A549 (cell line): ENCODE results near the gene GAL3ST3. TPM values are rescaled to one million over a fixed set of nuclear protein-coding genes. Genes with fewer than 3 reads are reported as not detected.
"Not testable (repeated sequence)": the region's sequence is repeated elsewhere in the genome, so short reads cannot be mapped to it uniquely, and the experiment has no call there.

Source experiments
- ATAC-seq, 2 experiments: fragments of 200-7000 bp in 1 of 2; fragments of >200 bp in 1 of 2; cut with Nextera tagmentation in 1 of 2; cut with Tn5 transposase in 1 of 2; 3 replicates each; pipeline versions ENCODE4 v1.8.0 to v1.9.1; 2018 to 2020; ENCODE audit warnings: mild to moderate bottlenecking in 1 of 2, moderate library complexity in 1 of 2
- CTCF ChIA-PET: fragments of 300-600 bp; sonication (Branson Sonifier 250); formaldehyde crosslinking; extraction: SDS; loops from one replicate; lab custom pipeline; 2021; ENCODE audit warnings: antibody characterized with exemption, inconsistent platforms; lab: Yijun Ruan, JAX
- POLR2A ChIA-PET: fragments of 350-600 bp; formaldehyde crosslinking; extraction: SDS; loops from one replicate; lab custom pipeline; 2021; ENCODE audit warnings: antibody characterized with exemption, inconsistent platforms; lab: Yijun Ruan, JAX
- DNase-seq, 2 experiments: peaks; one replicate each; pipeline versions ENCODE4 v3.0.0 to v3.0.0-alpha.2; 2011 to 2016; ENCODE audit warnings: low read depth in 1 of 2, low spot score in 1 of 2
- FAIRE-seq: peaks from 2 replicates; lab custom pipeline; 2011; peaks lifted over from hg19 to GRCh38; lab: Jason Lieb, UNC
- H3K27ac ChIP-seq, 2 experiments: fragments of >200 bp; sonication (Bioruptor Twin); formaldehyde crosslinking; 3 replicates each; pipeline ENCODE4 v1.5.1; 2016 to 2017
- H3K4me1 ChIP-seq: fragments of >200 bp; sonication (Bioruptor Twin); formaldehyde crosslinking; 3 replicates; pipeline ENCODE4 v1.6.1; 2016
- H3K4me2 ChIP-seq: fragments of >200 bp; sonication (Bioruptor Twin); formaldehyde crosslinking; 3 replicates; pipeline ENCODE4 v1.6.1; 2016
- H3K4me3 ChIP-seq: fragments of >200 bp; sonication (Bioruptor Twin); formaldehyde crosslinking; 3 replicates; pipeline ENCODE4 v1.5.1; 2016
- H3K9me3 ChIP-seq: fragments of >200 bp; sonication (Bioruptor Twin); formaldehyde crosslinking; 3 replicates; pipeline ENCODE4 v1.6.1; 2016
- CBX8 ChIP-seq: fragments of 200-600 bp; sonication (generic); IDR thresholded peaks from 2 replicates; pipeline ENCODE4 v1.6.1; 2016
- CHD2 ChIP-seq: fragments of 150-350 bp; IDR thresholded peaks from 2 replicates; pipeline ENCODE4 v1.6.1; 2014; ENCODE audit warnings: low read length; ENCODE audit not compliant: partially characterized antibody
- CTCF ChIP-seq: fragments of >200 bp; sonication (Bioruptor Twin); formaldehyde crosslinking; IDR thresholded peaks from 3 replicates; pipeline ENCODE4 v1.5.1; 2016
- E2F6 ChIP-seq: IDR thresholded peaks from 2 replicates; pipeline ENCODE4 v1.6.1; 2012; ENCODE audit warnings: low read depth, borderline replicate concordance
- ELK1 ChIP-seq: fragments of 150-350 bp; IDR thresholded peaks from 2 replicates; pipeline ENCODE4 v1.6.1; 2014; ENCODE audit warnings: low read depth, mild to moderate bottlenecking, low read length
- FOSB ChIP-seq: fragments of 250-450 bp; sonication (Bioruptor Pico); IDR thresholded peaks from 2 replicates; pipeline ENCODE4 v1.5.0; 2020; ENCODE audit warnings: mild to moderate bottlenecking, moderate library complexity
- HOXB13 ChIP-seq: fragments of 250-450 bp; sonication (Bioruptor Pico); IDR thresholded peaks from 2 replicates; pipeline ENCODE4 v1.5.0; 2020; ENCODE audit warnings: low read depth, mild to moderate bottlenecking, moderate library complexity
- JUN ChIP-seq, 2 experiments: fragments of >200 bp; sonication (Bioruptor Twin); formaldehyde crosslinking; IDR thresholded peaks; 2 replicates in 1 of 2; 3 replicates in 1 of 2; pipeline ENCODE4 v1.6.1; 2016 to 2017
- KDM1A ChIP-seq: fragments of 200-600 bp; sonication (generic); IDR thresholded peaks from 2 replicates; pipeline ENCODE4 v1.6.1; 2016; ENCODE audit warnings: low read depth, mild to moderate bottlenecking
- MAX ChIP-seq: IDR thresholded peaks from 2 replicates; pipeline ENCODE4 v1.6.1; 2012
- MAZ ChIP-seq: fragments of 150-350 bp; IDR thresholded peaks from 2 replicates; pipeline ENCODE4 v1.6.1; 2014; ENCODE audit warnings: antibody characterized with exemption, low read depth, low read length, borderline replicate concordance
- MYC ChIP-seq: IDR thresholded peaks from 2 replicates; pipeline ENCODE4 v1.6.1; 2012; ENCODE audit warnings: mild to moderate bottlenecking, inconsistent platforms, low read length, improper control_type of control experiment, borderline replicate concordance
- NFE2L2 ChIP-seq: fragments of 150-350 bp; conservative IDR thresholded peaks from 2 replicates; pipeline ENCODE4 v1.6.1; 2014; ENCODE audit warnings: low read length
- NR3C1 ChIP-seq: fragments of >200 bp; sonication (Bioruptor Twin); formaldehyde crosslinking; IDR thresholded peaks from 3 replicates; pipeline ENCODE4 v1.6.1; 2017
- POLR2AphosphoS2 ChIP-seq: conservative IDR thresholded peaks from 2 replicates; pipeline ENCODE4 v1.6.1; 2012; ENCODE audit warnings: low read length, improper control_type of control experiment, inconsistent platforms
- RAD21 ChIP-seq, 2 experiments: fragments of >200 bp in 1 of 2; sonication (Bioruptor Twin) in 1 of 2; formaldehyde crosslinking in 1 of 2; IDR thresholded peaks in 1 of 2; conservative IDR thresholded peaks in 1 of 2; 2 replicates in 1 of 2; 3 replicates in 1 of 2; pipeline ENCODE4 v1.6.1; 2012 to 2018; ENCODE audit warnings: inconsistent platforms in 1 of 2
- RARB ChIP-seq: fragments of 250-450 bp; sonication (Bioruptor Pico); IDR thresholded peaks from 2 replicates; pipeline ENCODE4 v1.8.0; 2021; ENCODE audit warnings: mild to moderate bottlenecking, moderate library complexity
- RNF2 ChIP-seq: fragments of 200-600 bp; sonication (generic); IDR thresholded peaks from 2 replicates; pipeline ENCODE4 v1.6.1; 2016; ENCODE audit warnings: low read depth, mild to moderate bottlenecking, antibody characterized with exemption, moderate library complexity, borderline replicate concordance
- TFCP2L1 ChIP-seq: fragments of 250-450 bp; sonication (Bioruptor Pico); IDR thresholded peaks from 2 replicates; pipeline ENCODE4 v1.5.0; 2021; ENCODE audit warnings: mild to moderate bottlenecking
- WGBS: methylation state at CpG from one replicate; pipeline ENCODE4 v1.1.6; 2017; ENCODE audit errors: missing lambda C conversion rate; 5-methylcytosine and 5-hydroxymethylcytosine counted together
- polyA plus RNA-seq, 4 experiments: library from polyadenylated mRNA; depleted of rRNA in 3 of 4; stranded (reverse); fragments of >200 nt; fragmentation: RNase III in 1 of 4; extraction: RNeasy Plus Mini Kit Qiagen cat#74134 plus additional on column Dnase treatment in 1 of 4; gene quantifications; 2 replicates in 3 of 4; 3 replicates in 1 of 4; pipeline ENCODE4 v1.2.3, GENCODE V29; 2011 to 2017
- TF ChIP-seq, protein P1 (sequence below): IDR thresholded peaks from 2 replicates; pipeline ENCODE4 v1.6.1; 2012

GAL3ST3 gene
- polyA plus RNA-seq, 2 of the 4 experiments (the other 2 are of a cell fraction): not detected

GRCh38 chr11:66035653-66036333, 13.2 kb downstream of the GAL3ST3 start:
- ATAC-seq (peak; percentile 44 to 60; a peak in 4 of 6 replicates), FAIRE-seq (no peak), DNase-seq (no peak)
- POLR2A ChIA-PET: no interaction called here
- Histone ChIP-seq H3K4me1 (no peaks in the 10 kb centered on the region), H3K4me2 (no peak overlapping the region), H3K27ac (no peak overlapping the region), H3K9me3 (peaks cover 12% of the 10 kb centered on the region), H3K4me3 (no peak overlapping the region)
- CTCF ChIA-PET: interaction anchor here (1.4 to 15.8 kb wide), 5 partner anchors 9 to 100 kb away, joined by 3 to 188 read pairs (median 13); no protein-coding TSS in a partner anchor
- peak in 1 of 2 experiments; percentile 3; a peak in 1 of 5 replicates for TF ChIP-seq RAD21 (conservative IDR thresholded peaks at IDR 0.05 in 1 of 2, IDR thresholded peaks at IDR 0.05 in 1 of 2)
- TF ChIP-seq, protein P1, sequence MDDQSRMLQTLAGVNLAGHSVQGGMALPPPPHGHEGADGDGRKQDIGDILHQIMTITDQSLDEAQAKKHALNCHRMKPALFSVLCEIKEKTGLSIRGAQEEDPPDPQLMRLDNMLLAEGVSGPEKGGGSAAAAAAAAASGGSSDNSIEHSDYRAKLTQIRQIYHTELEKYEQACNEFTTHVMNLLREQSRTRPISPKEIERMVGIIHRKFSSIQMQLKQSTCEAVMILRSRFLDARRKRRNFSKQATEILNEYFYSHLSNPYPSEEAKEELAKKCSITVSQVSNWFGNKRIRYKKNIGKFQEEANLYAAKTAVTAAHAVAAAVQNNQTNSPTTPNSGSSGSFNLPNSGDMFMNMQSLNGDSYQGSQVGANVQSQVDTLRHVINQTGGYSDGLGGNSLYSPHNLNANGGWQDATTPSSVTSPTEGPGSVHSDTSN: no peak
- WGBS: 46% methylated on average over 7 of the region's 9 CpGs

DNA sequence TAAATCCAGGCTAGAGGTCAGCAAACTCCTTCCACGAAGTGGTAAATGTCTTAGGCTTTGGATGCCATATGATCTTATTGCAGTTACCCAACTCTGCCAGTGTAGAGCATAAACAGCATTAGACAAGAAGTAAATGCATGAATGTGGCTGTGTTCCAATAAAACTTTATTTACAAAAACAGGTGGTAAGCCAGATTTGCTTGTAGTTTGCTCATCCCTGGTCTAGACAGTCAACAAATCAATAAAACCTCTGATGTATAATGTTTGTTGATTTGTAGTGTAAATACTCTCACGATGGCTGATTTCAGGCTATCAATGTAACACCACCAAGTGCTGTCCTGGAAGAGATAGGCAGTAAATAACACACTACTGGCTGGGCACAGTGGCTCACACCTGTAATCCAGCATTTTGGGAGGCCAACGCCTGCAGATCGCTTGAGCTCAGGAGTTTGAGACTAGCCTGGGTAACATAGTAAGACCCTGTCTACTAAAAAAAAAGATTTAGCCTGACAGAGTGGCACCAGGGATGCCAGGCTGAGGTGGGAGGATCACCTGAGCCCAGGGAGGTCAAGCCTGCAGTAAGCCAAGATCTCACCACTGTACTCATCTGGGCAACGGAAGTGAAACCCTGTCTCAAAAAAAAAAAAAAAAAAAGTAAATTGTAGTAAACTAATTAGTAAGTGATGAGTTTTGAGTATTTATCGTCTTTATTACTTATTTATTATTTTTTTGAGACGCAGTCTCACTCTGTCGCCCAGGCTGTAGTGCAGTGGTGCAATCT, 15.8 kb downstream of the GAL3ST3 start:
- POLR2A ChIA-PET: no interaction called here
- DNase-seq: peak in 1 of 2 experiments; percentile 47
- TF ChIP-seq FOSB (CRISPR knock-in tag): no peak
- no peak overlapping the region for H3K27ac ChIP-seq
- H3K4me2 ChIP-seq: no peak overlapping the region
- FAIRE-seq: no peak
- no peaks in the 10 kb centered on the region for H3K4me1 ChIP-seq
- 67% methylated on average over 8 of the region's 8 CpGs for WGBS
- ATAC-seq: peak; percentile 38 to 49; a peak in 2 of 6 replicates
- H3K4me3 ChIP-seq: no peak overlapping the region
- H3K9me3 ChIP-seq: peaks cover 12% of the 10 kb centered on the region
- CTCF ChIA-PET: interaction anchor here (2.9 to 15.8 kb wide), 3 partner anchors 10 to 11 kb away, joined by 24 to 188 read pairs (median 143); no protein-coding TSS in a partner anchor

GRCh38 chr11:66026017-66026529, 22.9 kb downstream of the GAL3ST3 start, which contains the start of gene CATSPER1:
Gene CATSPER1 (minus strand): TSS chr11:66026479. CDS start chr11:66026379, 100 bp downstream.
- TF ChIP-seq CTCF: no peak
- TF ChIP-seq CBX8: no peak
- no peak for TF ChIP-seq CHD2
- TF ChIP-seq RAD21 (conservative IDR thresholded peaks at IDR 0.05 in 1 of 2, IDR thresholded peaks at IDR 0.05 in 1 of 2): no peak
- TF ChIP-seq ELK1: no peak
- TF ChIP-seq KDM1A: no peak
- TF ChIP-seq POLR2AphosphoS2: no peak
- TF ChIP-seq RARB: no peak
- TF ChIP-seq NR3C1: no peak
- no peak for TF ChIP-seq MYC
- TF ChIP-seq E2F6: no peak
- no peak for TF ChIP-seq MAZ
- no peak for TF ChIP-seq HOXB13 (CRISPR knock-in tag)
- TF ChIP-seq JUN (IDR thresholded peaks at IDR 0.05): no peak
- TF ChIP-seq TFCP2L1 (CRISPR knock-in tag): no peak
- TF ChIP-seq RNF2: no peak
- no peak for TF ChIP-seq MAX
- no peak for TF ChIP-seq NFE2L2
- no peak within 1 kb of the TSS for H3K4me2 ChIP-seq
- FAIRE-seq: no peak
- ChIA-PET POLR2A (no interaction called here), CTCF (interaction anchor here (1.3 to 14.6 kb wide), 6 partner anchors 13 to 246 kb away, joined by 3 to 143 read pairs (median 6); partner anchors contain the start of gene AP5B1)
- no peak within 1 kb of the TSS for H3K4me3 ChIP-seq
- 84% methylated on average over 18 of the region's 18 CpGs for WGBS
- DNase-seq: no peak
- no peak for ATAC-seq
- H3K27ac ChIP-seq: no peak within 1 kb of the TSS
- H3K9me3 ChIP-seq: no peaks in the 10 kb centered on the region
- H3K4me1 ChIP-seq: peaks cover 6% of the 10 kb centered on the region

DNA sequence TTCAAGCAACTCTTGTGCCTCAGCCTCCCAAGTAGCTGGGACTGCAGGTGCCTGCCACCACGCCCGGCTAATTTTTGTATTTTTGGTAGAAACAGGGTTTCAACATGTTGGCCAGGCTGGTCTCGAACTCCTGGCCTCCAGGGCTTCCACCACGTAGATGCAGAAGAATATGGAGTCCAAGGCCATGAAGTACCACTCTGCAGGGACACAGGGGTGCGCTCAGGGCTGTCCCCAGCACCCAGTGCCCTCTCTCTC, 25.8 kb downstream of the GAL3ST3 start:
- H3K27ac ChIP-seq, DNase-seq, H3K9me3 ChIP-seq, ATAC-seq, H3K4me2 ChIP-seq, FAIRE-seq, H3K4me3 ChIP-seq: not testable (repeated sequence)
- ChIA-PET CTCF (interaction anchor here (0.6 to 6.5 kb wide), 32 partner anchors 8 to 607 kb away, joined by 3 to 188 read pairs (median 5); partner anchors contain the start of genes BANF1, CCDC85B, CST6 and FIBP), POLR2A (interaction anchor here (0.5 kb wide), 1 partner anchor 22 kb away, joined by 4 read pairs; no protein-coding TSS in a partner anchor)
- H3K4me1 ChIP-seq: peaks cover 12% of the 10 kb centered on the region
- 82% methylated on average over 5 of the region's 5 CpGs for WGBS
